A549 (cell line): ENCODE results near the gene APELA. TPM values are rescaled to one million over a fixed set of nuclear protein-coding genes. Genes with fewer than 3 reads are reported as not detected.
"Not testable (repeated sequence)": the region's sequence is repeated elsewhere in the genome, so short reads cannot be mapped to it uniquely, and the experiment has no call there.

Source experiments
- ATAC-seq, 2 experiments: fragments of 200-7000 bp in 1 of 2; fragments of >200 bp in 1 of 2; cut with Nextera tagmentation in 1 of 2; cut with Tn5 transposase in 1 of 2; 3 replicates each; pipeline versions ENCODE4 v1.8.0 to v1.9.1; 2018 to 2020; ENCODE audit warnings: mild to moderate bottlenecking in 1 of 2, moderate library complexity in 1 of 2
- CTCF ChIA-PET: fragments of 300-600 bp; sonication (Branson Sonifier 250); formaldehyde crosslinking; extraction: SDS; loops from one replicate; lab custom pipeline; 2021; ENCODE audit warnings: antibody characterized with exemption, inconsistent platforms; lab: Yijun Ruan, JAX
- POLR2A ChIA-PET: fragments of 350-600 bp; formaldehyde crosslinking; extraction: SDS; loops from one replicate; lab custom pipeline; 2021; ENCODE audit warnings: antibody characterized with exemption, inconsistent platforms; lab: Yijun Ruan, JAX
- DNase-seq, 2 experiments: peaks; one replicate each; pipeline versions ENCODE4 v3.0.0 to v3.0.0-alpha.2; 2011 to 2016; ENCODE audit warnings: low read depth in 1 of 2, low spot score in 1 of 2
- FAIRE-seq: peaks from 2 replicates; lab custom pipeline; 2011; peaks lifted over from hg19 to GRCh38; lab: Jason Lieb, UNC
- H3K27ac ChIP-seq, 2 experiments: fragments of >200 bp; sonication (Bioruptor Twin); formaldehyde crosslinking; 3 replicates each; pipeline ENCODE4 v1.5.1; 2016 to 2017
- H3K4me1 ChIP-seq: fragments of >200 bp; sonication (Bioruptor Twin); formaldehyde crosslinking; 3 replicates; pipeline ENCODE4 v1.6.1; 2016
- H3K4me2 ChIP-seq: fragments of >200 bp; sonication (Bioruptor Twin); formaldehyde crosslinking; 3 replicates; pipeline ENCODE4 v1.6.1; 2016
- H3K4me3 ChIP-seq: fragments of >200 bp; sonication (Bioruptor Twin); formaldehyde crosslinking; 3 replicates; pipeline ENCODE4 v1.5.1; 2016
- H3K9me3 ChIP-seq: fragments of >200 bp; sonication (Bioruptor Twin); formaldehyde crosslinking; 3 replicates; pipeline ENCODE4 v1.6.1; 2016
- ATOH8 ChIP-seq: fragments of 250-450 bp; sonication (Bioruptor Pico); IDR thresholded peaks from 2 replicates; pipeline ENCODE4 v1.5.0; 2020; ENCODE audit warnings: low read depth, mild to moderate bottlenecking, moderate library complexity
- E2F6 ChIP-seq: IDR thresholded peaks from 2 replicates; pipeline ENCODE4 v1.6.1; 2012; ENCODE audit warnings: low read depth, borderline replicate concordance
- FOSL2 ChIP-seq, 2 experiments: fragments of 450-650 bp in 1 of 2; fragments of >200 bp in 1 of 2; sonication (Bioruptor Twin) in 1 of 2; formaldehyde crosslinking; IDR thresholded peaks; 2 replicates each; pipeline versions ENCODE4 v1.5.0 to v1.6.1; 2016 to 2020; ENCODE audit warnings: mild to moderate bottlenecking in 1 of 2, moderate library complexity in 1 of 2
- GATA3 ChIP-seq: IDR thresholded peaks from 2 replicates; pipeline ENCODE4 v1.6.1; 2012; ENCODE audit warnings: borderline replicate concordance
- KDM1A ChIP-seq: fragments of 200-600 bp; sonication (generic); IDR thresholded peaks from 2 replicates; pipeline ENCODE4 v1.6.1; 2016; ENCODE audit warnings: low read depth, mild to moderate bottlenecking
- MAFK ChIP-seq: fragments of 450-650 bp; IDR thresholded peaks from 2 replicates; pipeline ENCODE4 v1.6.1; 2014; ENCODE audit not compliant: partially characterized antibody
- POLR2AphosphoS2 ChIP-seq: conservative IDR thresholded peaks from 2 replicates; pipeline ENCODE4 v1.6.1; 2012; ENCODE audit warnings: low read length, improper control_type of control experiment, inconsistent platforms
- RARB ChIP-seq: fragments of 250-450 bp; sonication (Bioruptor Pico); IDR thresholded peaks from 2 replicates; pipeline ENCODE4 v1.8.0; 2021; ENCODE audit warnings: mild to moderate bottlenecking, moderate library complexity
- RCOR1 ChIP-seq: fragments of 150-350 bp; IDR thresholded peaks from 2 replicates; pipeline ENCODE4 v1.6.1; 2014; ENCODE audit warnings: antibody characterized with exemption, low read length, low read depth
- REST ChIP-seq: fragments of 200-600 bp; sonication (generic); IDR thresholded peaks from 2 replicates; pipeline ENCODE4 v1.6.1; 2016; ENCODE audit warnings: antibody characterized with exemption, mild to moderate bottlenecking, moderate library complexity
- RNF2 ChIP-seq: fragments of 200-600 bp; sonication (generic); IDR thresholded peaks from 2 replicates; pipeline ENCODE4 v1.6.1; 2016; ENCODE audit warnings: low read depth, mild to moderate bottlenecking, antibody characterized with exemption, moderate library complexity, borderline replicate concordance
- SMC3 ChIP-seq: fragments of >200 bp; sonication (Bioruptor Twin); formaldehyde crosslinking; IDR thresholded peaks from 3 replicates; pipeline ENCODE4 v1.6.1; 2018; ENCODE audit warnings: inconsistent platforms
- USF2 ChIP-seq: fragments of 450-650 bp; IDR thresholded peaks from 2 replicates; pipeline ENCODE4 v1.6.1; 2014; ENCODE audit warnings: antibody characterized with exemption
- ZSCAN20 ChIP-seq: fragments of 250-450 bp; sonication (Bioruptor Pico); IDR thresholded peaks from 2 replicates; pipeline ENCODE4 v1.8.0; 2022; ENCODE audit warnings: mild to moderate bottlenecking, moderate library complexity
- WGBS: methylation state at CpG from one replicate; pipeline ENCODE4 v1.1.6; 2017; ENCODE audit errors: missing lambda C conversion rate; 5-methylcytosine and 5-hydroxymethylcytosine counted together
- polyA plus RNA-seq, 4 experiments: library from polyadenylated mRNA; depleted of rRNA in 3 of 4; stranded (reverse); fragments of >200 nt; fragmentation: RNase III in 1 of 4; extraction: RNeasy Plus Mini Kit Qiagen cat#74134 plus additional on column Dnase treatment in 1 of 4; gene quantifications; 2 replicates in 3 of 4; 3 replicates in 1 of 4; pipeline ENCODE4 v1.2.3, GENCODE V29; 2011 to 2017

APELA gene
- polyA plus RNA-seq, 2 of the 4 experiments (the other 2 are of a cell fraction), result not detected

GRCh38 chr4:164931551-164932324 lies 54.8 kb downstream of the APELA start (continued):
- TF ChIP-seq KDM1A, result no peak
- no peak for TF ChIP-seq E2F6
- no peak for TF ChIP-seq GATA3
- no peak for TF ChIP-seq FOSL2 (IDR thresholded peaks at IDR 0.05)
- TF ChIP-seq FOSL2 (CRISPR knock-in tag; IDR thresholded peaks at IDR 0.05), result no peak

GRCh38 chr4:164933244-164933643 lies 56.3 kb downstream of the APELA start:
- H3K4me1 ChIP-seq, result no peaks in the 10 kb centered on the region
- ChIA-PET POLR2A (no interaction called here), CTCF (no interaction called here)
- DNase-seq (no peak), ATAC-seq (no peak), FAIRE-seq (no peak)
- H3K4me3 ChIP-seq, result no peak overlapping the region
- TF ChIP-seq MAFK (no peak), GATA3 (no peak), REST (no peak), USF2 (no peak), SMC3 (no peak), RNF2 (no peak)
- no peak overlapping the region for H3K4me2 ChIP-seq
- H3K9me3 ChIP-seq, result no peaks in the 10 kb centered on the region
- no peak overlapping the region for H3K27ac ChIP-seq
- WGBS, result 57% methylated on average over 7 of the region's 11 CpGs

- Histone ChIP-seq H3K4me1 (no peaks in the 10 kb centered on the region), H3K4me3 (no peak overlapping the region), H3K4me2 (no peak overlapping the region), H3K9me3 (no peaks in the 10 kb centered on the region), H3K27ac (no peak overlapping the region)
- TF ChIP-seq ZSCAN20 (CRISPR knock-in tag), result no peak
- no peak for TF ChIP-seq POLR2AphosphoS2
- TF ChIP-seq ATOH8 (CRISPR knock-in tag), result no peak
- no peak for TF ChIP-seq GATA3
- no peak for TF ChIP-seq RARB (CRISPR knock-in tag)
- TF ChIP-seq RCOR1, result no peak
- 11% methylated on average over 1 of the region's 1 CpG for WGBS
- ATAC-seq, result peak; percentile 59 to 62; a peak in 2 of 6 replicates
- DNase-seq, result no peak
- ChIA-PET CTCF (interaction anchor here (0.6 to 2.6 kb wide), 2 partner anchors 13 to 25 kb away, joined by 3 to 8 read pairs; no protein-coding TSS in a partner anchor), POLR2A (no interaction called here)
- FAIRE-seq, result no peak
Observed at GRCh38 chr4:164935363-164935762, 58.4 kb downstream of the APELA start.

- POLR2A ChIA-PET, ATAC-seq: not testable (repeated sequence)
Observed at GRCh38 chr4:164935865-164936606, 59.1 kb downstream of the APELA start.

More at GRCh38 chr4:164935865-164936606, 59.1 kb downstream of the APELA start:
- not testable (repeated sequence) for DNase-seq, H3K27ac ChIP-seq, H3K4me2 ChIP-seq, H3K9me3 ChIP-seq, H3K4me1 ChIP-seq, H3K4me3 ChIP-seq, FAIRE-seq
- CTCF ChIA-PET, result interaction anchor here (2.6 kb wide), 1 partner anchor 12 kb away, joined by 8 read pairs; no protein-coding TSS in a partner anchor
- 43% methylated on average over 9 of the region's 9 CpGs for WGBS
